HEK293T (cell line): Measurements from ENCODE around the gene IRF8.

Experiments used
- ARNT ChIP-seq: fragments of 450-650 bp; IDR thresholded peaks from 2 replicates; pipeline ENCODE4 v1.6.1; 2017; ENCODE audit warnings: mild to moderate bottlenecking
- BHLHE40 ChIP-seq: fragments of 450-650 bp; IDR thresholded peaks from 2 replicates; pipeline ENCODE4 v1.6.1; 2016; ENCODE audit warnings: mild to moderate bottlenecking, moderate library complexity, borderline replicate concordance
- CTBP1 ChIP-seq: fragments of 450-650 bp; IDR thresholded peaks from 2 replicates; pipeline ENCODE4 v1.6.1; 2016; ENCODE audit warnings: borderline replicate concordance
- ELF4 ChIP-seq: fragments of 450-650 bp; IDR thresholded peaks from 2 replicates; pipeline ENCODE4 v1.6.1; 2017; ENCODE audit warnings: antibody characterized with exemption
- FOXK2 ChIP-seq: fragments of 450-650 bp; IDR thresholded peaks from 2 replicates; pipeline ENCODE4 v1.6.1; 2016; ENCODE audit warnings: mild to moderate bottlenecking
- L3MBTL2 ChIP-seq: fragments of 450-650 bp; conservative IDR thresholded peaks from 2 replicates; pipeline ENCODE4 v1.6.1; 2016; ENCODE audit warnings: mild to moderate bottlenecking
- PKNOX1 ChIP-seq: fragments of 450-650 bp; IDR thresholded peaks from 2 replicates; pipeline ENCODE4 v1.6.1; 2016
- SP1 ChIP-seq: fragments of 450-650 bp; IDR thresholded peaks from 2 replicates; pipeline ENCODE4 v1.6.1; 2017
- SUZ12 ChIP-seq: fragments of 450-650 bp; IDR thresholded peaks from 2 replicates; pipeline ENCODE4 v1.6.1; 2016; ENCODE audit warnings: mild to moderate bottlenecking
- ZNF384 ChIP-seq: fragments of 450-650 bp; IDR thresholded peaks from 2 replicates; pipeline ENCODE4 v1.6.1; 2016

DNA sequence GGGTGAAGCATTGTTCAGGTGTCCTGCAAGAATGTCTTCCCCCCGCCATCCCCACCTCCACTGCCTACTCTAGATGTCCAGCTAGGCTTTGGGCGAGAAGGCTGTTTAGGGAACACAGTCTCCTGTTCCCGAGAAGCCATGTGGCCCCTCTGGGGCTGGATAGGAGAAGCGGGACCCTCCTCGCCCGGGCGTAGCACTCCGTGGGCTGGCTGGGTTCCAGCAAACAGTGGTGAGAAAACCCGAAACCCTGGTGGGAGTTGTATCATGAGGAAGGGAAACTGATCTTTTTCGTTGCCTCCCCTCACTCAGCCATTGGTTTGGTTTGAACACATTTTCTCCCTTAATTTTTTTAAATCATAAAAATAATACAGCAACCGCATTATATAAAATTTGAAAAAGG is 56.6 kb downstream of the IRF8 start:
- TF ChIP-seq BHLHE40 (no peak), SP1 (no peak), ARNT (no peak), FOXK2 (no peak), CTBP1 (no peak), ELF4 (no peak), ZNF384 (no peak), SUZ12 (no peak), PKNOX1 (no peak), L3MBTL2 (no peak)
